HK-2 (cell line): ENCODE measurements around the gene XAGE1A.
"Not testable (repeated sequence)": the region's sequence is repeated elsewhere in the genome, so short reads cannot be mapped to it uniquely, and the experiment has no call there.

Experiments used
- DNase-seq: peaks from one replicate; pipeline ENCODE4 v3.0.0-alpha.2; 2018; ENCODE audit not compliant: unreplicated experiment

Gene XAGE1A, protein sequence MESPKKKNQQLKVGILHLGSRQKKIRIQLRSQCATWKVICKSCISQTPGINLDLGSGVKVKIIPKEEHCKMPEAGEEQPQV

DNA sequence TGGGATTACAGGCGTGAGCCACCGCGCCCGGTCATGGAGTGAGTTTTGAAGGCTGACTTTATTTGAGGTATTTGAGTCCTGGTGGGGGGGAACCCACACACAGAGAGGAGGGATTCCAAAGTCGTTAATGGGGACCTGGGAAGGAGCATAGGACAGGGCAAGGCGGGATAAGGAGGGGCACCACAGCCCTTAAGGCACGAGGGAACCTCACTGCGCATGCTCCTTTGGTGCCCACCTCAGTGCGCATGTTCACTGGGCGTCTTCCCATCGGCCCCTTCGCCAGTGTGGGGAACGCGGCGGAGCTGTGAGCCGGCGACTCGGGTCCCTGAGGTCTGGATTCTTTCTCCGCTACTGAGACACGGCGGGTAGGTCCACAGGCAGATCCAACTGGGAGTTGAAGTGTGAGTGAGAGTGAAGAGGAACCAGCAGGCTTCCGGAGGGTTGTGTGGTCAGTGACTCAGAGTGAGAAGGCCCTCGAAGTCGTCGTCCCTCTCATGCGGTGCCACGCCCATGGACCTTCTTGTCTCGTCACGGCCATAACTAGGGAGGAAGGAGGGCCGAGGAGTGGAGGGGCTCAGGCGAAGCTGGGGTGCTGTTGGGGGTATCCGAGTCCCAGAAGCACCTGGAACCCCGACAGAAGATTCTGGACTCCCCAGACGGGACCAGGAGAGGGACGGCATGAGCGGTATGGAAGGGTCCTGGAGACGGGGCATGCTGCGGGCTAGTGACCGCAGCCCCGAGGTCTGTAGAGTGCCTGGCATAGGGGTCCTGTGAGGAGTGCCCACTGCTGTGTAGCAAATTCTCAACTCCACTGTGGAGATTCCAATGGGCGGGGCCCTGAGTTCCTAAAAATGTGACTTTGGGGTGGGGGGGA, at the start of gene XAGE1A:
XAGE1A (plus strand) TSS at position 264 of the 874 bp plus-strand sequence. CDS start 1,554 bp downstream, outside the sequence.
- DNase-seq = not testable (repeated sequence)

DNA sequence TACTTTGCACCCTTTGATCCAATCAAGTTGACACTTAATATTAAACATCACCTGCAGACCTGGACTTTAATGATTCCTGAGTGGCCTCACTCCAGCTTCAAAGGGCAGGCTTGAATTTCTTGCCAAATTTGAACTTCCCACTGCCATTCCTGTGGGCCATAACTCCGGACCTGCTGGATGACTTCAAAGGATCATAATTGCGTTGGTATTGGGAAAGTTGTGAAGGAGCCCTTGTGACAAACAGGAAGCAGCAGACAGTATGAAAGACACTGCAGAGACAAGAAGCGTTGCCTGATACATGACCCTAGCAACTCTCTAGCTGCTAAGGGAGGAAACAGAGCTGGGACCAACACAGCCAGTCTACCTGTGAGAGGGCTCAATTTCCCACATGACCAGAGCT, 43.6 kb upstream of the XAGE1A start:
- not testable (repeated sequence) for DNase-seq

DNA sequence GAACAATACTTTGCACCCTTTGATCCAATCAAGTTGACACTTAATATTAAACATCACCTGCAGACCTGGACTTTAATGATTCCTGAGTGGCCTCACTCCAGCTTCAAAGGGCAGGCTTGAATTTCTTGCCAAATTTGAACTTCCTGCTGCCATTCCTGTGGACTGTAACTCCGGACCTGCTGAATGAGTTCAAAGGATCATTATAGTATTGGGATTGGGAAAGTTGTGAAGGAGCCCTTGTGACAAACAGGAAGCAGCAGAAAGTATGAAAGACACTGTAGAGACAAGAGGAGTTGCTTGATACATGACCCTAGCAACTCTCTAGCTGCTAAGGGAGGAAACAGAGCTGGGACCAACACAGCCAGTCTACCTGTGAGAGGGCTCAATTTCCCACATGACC, 24.3 kb upstream of the XAGE1A start:
- DNase-seq = not testable (repeated sequence)

DNA sequence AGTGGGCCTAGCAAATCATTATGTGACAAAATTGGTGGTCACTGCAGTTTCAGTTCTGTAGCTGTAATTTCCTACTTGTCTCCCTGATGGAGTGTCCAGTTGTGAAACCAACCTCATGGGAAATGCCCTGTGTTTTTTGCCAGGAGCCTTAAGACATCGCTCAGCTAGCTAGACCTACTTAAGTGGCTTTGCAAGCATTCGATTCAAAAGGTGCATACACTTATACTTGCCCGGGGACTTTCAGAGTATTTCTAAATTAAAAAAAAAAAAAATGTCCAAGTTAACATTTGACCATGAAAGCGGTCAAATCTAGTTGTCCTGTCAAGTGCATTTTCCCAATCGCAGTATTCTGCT, 788 bp downstream of the XAGE1A start:
- not testable (repeated sequence) for DNase-seq

DNA sequence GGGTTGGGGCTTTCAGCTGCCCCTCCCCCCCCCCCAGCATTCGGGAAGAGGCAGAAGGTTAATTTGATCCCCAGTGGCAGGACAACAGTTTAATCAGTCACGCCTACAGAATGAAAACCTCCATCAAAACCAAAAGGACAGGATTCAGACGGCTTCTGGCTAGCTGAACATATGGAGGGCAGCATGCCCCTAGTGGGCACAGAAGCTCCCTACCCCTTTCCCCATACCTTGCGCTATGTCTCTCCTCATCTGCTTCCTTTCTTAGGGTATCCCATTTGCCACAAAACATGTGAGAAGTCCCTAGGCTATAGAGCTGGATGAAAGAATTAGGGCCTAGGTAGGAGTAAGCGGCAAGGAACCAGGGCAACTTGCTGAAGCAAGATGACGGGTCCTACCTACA, 5.8 kb downstream of the XAGE1A start:
- DNase-seq = not testable (repeated sequence)

DNA sequence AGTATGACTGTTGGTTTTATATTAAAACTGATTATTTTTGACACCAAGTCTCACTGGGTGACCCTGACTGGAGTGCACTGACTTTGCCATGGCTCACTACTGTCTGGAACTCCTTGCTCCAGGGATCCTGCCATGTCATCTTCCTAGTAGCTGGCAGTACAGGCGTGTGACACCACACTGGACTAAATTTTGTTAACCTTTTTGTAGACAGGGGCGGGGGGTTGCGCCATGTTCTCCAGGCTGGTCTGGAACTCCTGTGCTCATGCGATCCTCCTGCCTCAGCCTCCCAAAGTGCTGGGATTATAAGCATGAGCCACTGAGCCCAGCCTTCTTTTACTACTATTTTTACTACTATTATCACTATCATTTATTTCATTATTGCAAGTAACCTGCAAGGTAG, 8.9 kb downstream of the XAGE1A start:
- no peak for DNase-seq

DNA sequence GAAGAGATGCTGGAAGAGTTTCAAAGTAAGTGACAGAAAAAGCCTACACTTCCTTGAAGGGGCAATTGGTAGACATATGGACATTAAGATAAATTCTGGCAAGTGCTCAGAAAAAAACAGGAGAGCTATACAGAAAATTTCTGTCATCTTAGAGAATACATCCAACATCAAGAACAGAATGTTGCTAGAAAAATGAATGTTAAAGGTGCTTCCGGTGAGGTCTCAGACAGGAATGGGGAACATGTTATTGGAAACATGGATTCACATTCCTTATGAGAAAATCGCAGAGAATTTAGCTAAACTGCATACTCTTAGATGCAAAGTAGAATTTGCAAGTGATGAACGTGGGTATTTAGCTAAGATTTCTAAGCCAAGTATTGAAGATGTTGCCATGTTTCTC, 11.7 kb downstream of the XAGE1A start:
- no peak for DNase-seq

DNA sequence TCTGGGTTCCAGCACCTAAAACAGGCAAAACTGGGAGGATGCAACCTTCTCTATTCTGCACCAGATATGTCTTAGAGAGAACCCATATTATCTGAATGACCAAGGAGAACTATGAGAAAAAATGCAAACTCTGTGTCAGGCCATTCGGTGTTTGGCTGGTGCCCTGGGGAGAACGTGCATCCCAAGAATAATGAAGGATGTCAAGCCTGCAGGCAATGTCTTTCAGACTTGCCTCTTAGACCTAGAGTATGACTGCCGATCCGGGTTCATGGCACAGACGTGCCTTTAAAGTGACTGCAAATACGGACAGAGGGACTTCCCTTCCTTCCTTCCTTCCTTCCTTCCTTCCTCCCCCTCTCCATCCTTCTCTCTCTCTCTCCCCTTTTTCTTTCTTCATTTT, 14.3 kb downstream of the XAGE1A start:
- DNase-seq = no peak

DNA sequence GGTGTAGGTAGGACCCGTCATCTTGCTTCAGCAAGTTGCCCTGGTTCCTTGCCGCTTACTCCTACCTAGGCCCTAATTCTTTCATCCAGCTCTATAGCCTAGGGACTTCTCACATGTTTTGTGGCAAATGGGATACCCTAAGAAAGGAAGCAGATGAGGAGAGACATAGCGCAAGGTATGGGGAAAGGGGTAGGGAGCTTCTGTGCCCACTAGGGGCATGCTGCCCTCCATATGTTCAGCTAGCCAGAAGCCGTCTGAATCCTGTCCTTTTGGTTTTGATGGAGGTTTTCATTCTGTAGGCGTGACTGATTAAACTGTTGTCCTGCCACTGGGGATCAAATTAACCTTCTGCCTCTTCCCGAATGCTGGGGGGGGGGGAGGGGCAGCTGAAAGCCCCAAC, 15.5 kb downstream of the XAGE1A start:
- DNase-seq = not testable (repeated sequence)

DNA sequence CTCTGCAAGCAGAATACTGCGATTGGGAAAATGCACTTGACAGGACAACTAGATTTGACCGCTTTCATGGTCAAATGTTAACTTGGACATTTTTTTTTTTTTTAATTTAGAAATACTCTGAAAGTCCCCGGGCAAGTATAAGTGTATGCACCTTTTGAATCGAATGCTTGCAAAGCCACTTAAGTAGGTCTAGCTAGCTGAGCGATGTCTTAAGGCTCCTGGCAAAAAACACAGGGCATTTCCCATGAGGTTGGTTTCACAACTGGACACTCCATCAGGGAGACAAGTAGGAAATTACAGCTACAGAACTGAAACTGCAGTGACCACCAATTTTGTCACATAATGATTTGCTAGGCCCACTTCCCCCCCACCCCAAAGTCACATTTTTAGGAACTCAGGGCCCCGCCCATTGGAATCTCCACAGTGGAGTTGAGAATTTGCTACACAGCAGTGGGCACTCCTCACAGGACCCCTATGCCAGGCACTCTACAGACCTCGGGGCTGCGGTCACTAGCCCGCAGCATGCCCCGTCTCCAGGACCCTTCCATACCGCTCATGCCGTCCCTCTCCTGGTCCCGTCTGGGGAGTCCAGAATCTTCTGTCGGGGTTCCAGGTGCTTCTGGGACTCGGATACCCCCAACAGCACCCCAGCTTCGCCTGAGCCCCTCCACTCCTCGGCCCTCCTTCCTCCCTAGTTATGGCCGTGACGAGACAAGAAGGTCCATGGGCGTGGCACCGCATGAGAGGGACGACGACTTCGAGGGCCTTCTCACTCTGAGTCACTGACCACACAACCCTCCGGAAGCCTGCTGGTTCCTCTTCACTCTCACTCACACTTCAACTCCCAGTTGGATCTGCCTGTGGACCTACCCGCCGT, 20.7 kb downstream of the XAGE1A start:
- not testable (repeated sequence) for DNase-seq

DNA sequence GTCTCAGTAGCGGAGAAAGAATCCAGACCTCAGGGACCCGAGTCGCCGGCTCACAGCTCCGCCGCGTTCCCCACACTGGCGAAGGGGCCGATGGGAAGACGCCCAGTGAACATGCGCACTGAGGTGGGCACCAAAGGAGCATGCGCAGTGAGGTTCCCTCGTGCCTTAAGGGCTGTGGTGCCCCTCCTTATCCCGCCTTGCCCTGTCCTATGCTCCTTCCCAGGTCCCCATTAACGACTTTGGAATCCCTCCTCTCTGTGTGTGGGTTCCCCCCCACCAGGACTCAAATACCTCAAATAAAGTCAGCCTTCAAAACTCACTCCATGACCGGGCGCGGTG, 21.3 kb downstream of the XAGE1A start, which contains the start of gene XAGE1B:
XAGE1B (minus strand) TSS at position 77 of the 339 bp plus-strand sequence. CDS start 1,536 bp downstream, outside the sequence.
- DNase-seq = not testable (repeated sequence)

DNA sequence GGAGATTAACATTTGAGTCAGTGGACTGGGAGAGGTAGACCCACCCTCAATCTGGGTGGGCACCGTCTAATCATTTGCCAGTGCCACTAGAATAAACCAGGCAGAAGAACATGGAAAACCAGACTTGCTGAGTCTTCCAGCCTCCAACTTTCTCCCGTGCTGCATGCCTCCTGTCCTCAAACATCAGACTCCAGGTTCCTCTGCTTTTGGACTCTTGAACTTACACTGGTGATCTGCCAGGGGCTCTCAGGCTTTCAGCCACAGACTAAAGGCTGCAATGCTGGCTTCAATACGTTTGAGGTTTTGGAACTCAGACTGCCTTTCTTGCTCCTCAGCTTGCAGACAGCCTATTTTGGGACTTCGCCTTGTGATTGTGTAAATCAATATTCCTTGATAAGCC, 45.4 kb downstream of the XAGE1A start:
- DNase-seq = not testable (repeated sequence)

DNA sequence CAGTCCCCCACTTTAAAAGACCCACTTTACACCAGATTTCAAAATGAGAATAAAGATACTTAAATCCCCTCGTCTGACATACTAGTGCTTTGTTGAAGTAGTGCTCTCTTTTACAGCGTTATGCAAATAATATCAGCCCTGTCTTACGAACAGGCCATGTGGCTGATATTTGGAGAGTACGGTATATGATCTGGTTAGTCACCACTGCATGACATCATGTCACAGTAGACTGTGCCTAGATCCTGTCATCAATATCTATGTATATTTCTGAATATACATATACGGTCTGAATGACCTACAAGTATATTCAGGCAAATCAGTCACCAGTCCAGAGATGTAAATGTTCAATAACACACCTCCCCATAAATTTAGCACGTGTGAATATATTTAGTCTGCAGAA, 46.7 kb downstream of the XAGE1A start:
- DNase-seq = no peak

DNA sequence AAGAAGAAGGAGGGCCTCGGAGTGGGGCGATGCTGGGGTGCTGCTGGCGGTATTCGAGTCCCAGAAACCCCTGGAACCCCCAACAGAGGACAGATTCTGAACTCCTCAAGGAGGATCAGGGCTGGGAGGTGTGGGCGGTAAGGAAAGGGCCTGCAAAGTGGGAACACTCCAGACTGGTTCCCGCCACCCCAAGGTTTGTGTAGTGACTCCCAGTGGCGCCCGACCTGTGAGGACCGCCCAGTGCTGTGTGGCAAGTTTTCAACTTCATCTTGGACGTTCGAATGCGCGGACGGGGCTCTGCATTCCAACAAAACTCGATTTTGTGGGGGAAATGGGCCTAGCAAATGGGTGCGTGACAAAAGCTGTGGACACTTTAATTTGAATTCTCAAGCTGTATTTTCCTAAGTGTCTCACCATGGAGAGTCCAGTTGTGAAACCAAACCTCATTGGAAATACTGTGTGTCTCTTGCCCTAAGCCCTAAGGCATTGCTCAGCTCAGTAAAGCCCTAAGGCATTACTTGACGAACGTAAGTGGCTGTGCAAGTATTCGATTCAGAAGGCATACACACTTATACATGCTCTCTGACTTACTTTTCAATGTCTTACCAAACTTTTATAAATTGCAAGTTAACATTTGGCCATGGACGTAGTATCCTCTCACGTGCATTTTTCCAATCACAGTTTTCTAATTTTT, 48.7 kb downstream of the XAGE1A start:
- no peak for DNase-seq

DNA sequence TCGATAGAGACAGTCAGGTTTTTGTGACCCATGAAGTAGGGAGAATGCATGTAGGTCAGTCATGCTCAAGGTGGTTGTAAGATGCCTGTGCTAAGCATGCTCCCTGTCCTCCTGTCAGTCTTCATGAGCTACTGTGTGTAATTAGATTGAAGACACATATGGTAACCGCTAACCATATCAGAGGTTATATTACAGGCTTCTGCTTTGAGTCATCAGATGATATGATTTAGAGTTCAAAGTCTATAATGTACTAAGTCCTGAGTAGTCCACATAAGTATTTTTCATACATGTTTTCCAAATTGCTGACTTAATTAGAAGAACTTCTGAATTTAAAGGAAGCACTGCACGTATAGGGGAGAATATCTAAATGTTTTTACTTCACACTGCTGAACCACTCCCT, 53.2 kb downstream of the XAGE1A start:
- not testable (repeated sequence) for DNase-seq
